Keratinocyte (primary cell): ENCODE measurements around the gene NOS3.

Source experiments
- CTCF ChIP-seq, 3 experiments: IDR thresholded peaks in 1 of 3; conservative IDR thresholded peaks in 1 of 3; optimal IDR thresholded peaks in 1 of 3; 2 replicates in 2 of 3; 3 replicates in 1 of 3; pipeline versions ENCODE3 to v1.5.1; 2011; ENCODE audit warnings: low read length in 3 of 3, mild to moderate bottlenecking in 3 of 3, moderate library complexity in 2 of 3, control low read depth in 1 of 3, inconsistent platforms in 1 of 3; ENCODE audit not compliant: insufficient read depth in 2 of 3; ENCODE audit errors: extremely low read depth in 1 of 3
- EZH2 ChIP-seq: IDR thresholded peaks from one replicate; pipeline ENCODE4 v1.6.1; 2012; ENCODE audit warnings: inconsistent platforms, mild to moderate bottlenecking, low read length, moderate library complexity

GRCh38 chr7:150993511-150993910, 2.7 kb downstream of the NOS3 start:
- TF ChIP-seq CTCF (optimal IDR thresholded peaks at IDR 0.05 in 1 of 3, IDR thresholded peaks at IDR 0.05 in 1 of 3, conservative IDR thresholded peaks at IDR 0.05 in 1 of 3; ENCODE audit: extremely low read depth in 1 of 3, insufficient read depth in 2 of 3, low read length in 3 of 3) = no peak
- no peak for TF ChIP-seq EZH2
